Activated CD4-positive, alpha-beta T cell treated with anti-CD3 and anti-CD28 coated beads for 36 hours (primary cell): ENCODE data around the gene DPYD. TPM values are rescaled to one million over a fixed set of nuclear protein-coding genes. Genes with fewer than 3 reads are reported as not detected.

Source experiments
- ATAC-seq: fragments of 200-7000 bp; cut with Tn5 transposase; one replicate; pipeline ENCODE4 v1.10.0; 2021; ENCODE audit warnings: mild to moderate bottlenecking, moderate library complexity
- CTCF ChIA-PET: fragments of 350-600 bp; sonication (Branson Sonifier 250); formaldehyde crosslinking; loops from one replicate; lab custom pipeline; 2021; ENCODE audit warnings: antibody characterized with exemption; lab: Charles Lee
- POLR2A ChIA-PET: fragments of 350-600 bp; sonication (Branson Sonifier 250); formaldehyde crosslinking; loops from one replicate; lab custom pipeline; 2021; ENCODE audit warnings: antibody characterized with exemption, inconsistent platforms; lab: Charles Lee
- DNase-seq: peaks from one replicate; pipeline ENCODE4 v3.0.0-alpha.2; 2020
- H3K27ac Mint-ChIP-seq: one replicate; pipeline ENCODE4 v1.8.0; 2021; ENCODE audit warnings: mixed read lengths
- H3K27me3 Mint-ChIP-seq: one replicate; pipeline ENCODE4 v1.8.0; 2021; ENCODE audit warnings: mixed read lengths
- H3K36me3 Mint-ChIP-seq: one replicate; pipeline ENCODE4 v1.8.0; 2021; ENCODE audit warnings: low read depth, mixed read lengths
- H3K4me1 Mint-ChIP-seq: one replicate; pipeline ENCODE4 v1.8.0; 2021; ENCODE audit warnings: mixed read lengths
- H3K4me3 Mint-ChIP-seq: one replicate; pipeline ENCODE4 v1.8.0; 2021; ENCODE audit warnings: mild to moderate bottlenecking, moderate library complexity, mixed read lengths
- H3K9me3 Mint-ChIP-seq: one replicate; pipeline ENCODE4 v1.8.0; 2021; ENCODE audit warnings: low read depth, mixed read lengths
- intact Hi-C, 2 experiments: fragments of 100-400 bp; cut with DNase I in 1 of 2; cut with micrococcal nuclease in 1 of 2; formaldehyde crosslinking; loops; one replicate each; pipeline versions ENCODE4 v1.14.2 to v1.15.1; 2022 to 2024; cut with DNase I, micrococcal nuclease
- total RNA-seq, 2 experiments: library from RNA; stranded (reverse); gene quantifications; one replicate each; pipeline ENCODE4 v1.2.3, GENCODE V29; 2021

The DPYD gene
- total RNA-seq, 2 experiments from 2014 or later = 6.8 to 7.1 TPM

- ATAC-seq = no peak
- Mint-ChIP-seq H3K27ac (no peak overlapping the region), H3K27me3 (no peaks in the 10 kb centered on the region), H3K9me3 (no peaks in the 10 kb centered on the region), H3K4me3 (no peak overlapping the region), H3K36me3 (peaks cover 3% of the 10 kb centered on the region), H3K4me1 (peaks cover 28% of the 10 kb centered on the region)
- POLR2A ChIA-PET = no interaction called here
- intact Hi-C loops = no loop called here
- no peak for DNase-seq
- CTCF ChIA-PET = interaction anchor here (0.7 to 1.0 kb wide), 2 partner anchors 11 to 71 kb away, joined by 3 read pairs; no protein-coding TSS in a partner anchor
Observed at GRCh38 chr1:97905141-97905940, 15.5 kb downstream of the DPYD start.

DNA sequence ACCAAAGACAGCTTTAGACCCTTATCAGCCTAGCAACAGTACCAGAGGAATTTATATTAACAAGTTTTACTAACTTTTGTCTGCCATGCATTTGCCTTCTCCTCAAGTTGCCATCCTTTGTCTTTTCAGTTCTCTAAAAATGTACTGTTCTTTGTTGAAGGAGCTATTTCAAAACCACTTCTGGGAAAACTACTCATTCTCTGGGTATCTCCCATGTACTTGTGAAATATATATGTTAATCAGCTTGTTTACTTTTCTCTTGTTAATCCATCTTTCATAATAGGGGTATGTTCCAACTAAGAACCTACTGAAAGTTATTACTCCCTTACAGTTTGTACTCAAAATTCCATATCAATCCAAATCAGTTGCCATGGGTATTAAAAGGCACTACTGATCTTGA is 16.3 kb downstream of the DPYD start:
- no peak overlapping the region for H3K4me3 Mint-ChIP-seq
- peaks cover 28% of the 10 kb centered on the region for H3K4me1 Mint-ChIP-seq
- no peaks in the 10 kb centered on the region for H3K27me3 Mint-ChIP-seq
- ChIA-PET POLR2A (no interaction called here), CTCF (interaction anchor here (0.8 to 2.2 kb wide), 3 partner anchors 12 to 661 kb away, joined by 3 to 6 read pairs (median 3); no protein-coding TSS in a partner anchor)
- intact Hi-C loops = no loop called here
- peaks cover 4% of the 10 kb centered on the region for H3K36me3 Mint-ChIP-seq
- ATAC-seq (peak; percentile 23), DNase-seq (no peak)
- H3K27ac Mint-ChIP-seq = peak overlapping the region; percentile 44
- no peaks in the 10 kb centered on the region for H3K9me3 Mint-ChIP-seq

GRCh38 chr1:97903626-97904025 is 17.2 kb downstream of the DPYD start:
- no peak for DNase-seq
- no peaks in the 10 kb centered on the region for H3K27me3 Mint-ChIP-seq
- intact Hi-C loops = no loop called here
- CTCF ChIA-PET = interaction anchor here (0.7 to 2.2 kb wide), 2 partner anchors 11 to 235 kb away, joined by 3 to 6 read pairs; no protein-coding TSS in a partner anchor
- H3K4me1 Mint-ChIP-seq = peaks cover 28% of the 10 kb centered on the region
- H3K4me3 Mint-ChIP-seq = no peak overlapping the region
- POLR2A ChIA-PET = no interaction called here
- peaks cover 2% of the 10 kb centered on the region for H3K9me3 Mint-ChIP-seq
- peaks cover 13% of the 10 kb centered on the region for H3K36me3 Mint-ChIP-seq
- ATAC-seq = no peak
- H3K27ac Mint-ChIP-seq = no peak overlapping the region

DNA sequence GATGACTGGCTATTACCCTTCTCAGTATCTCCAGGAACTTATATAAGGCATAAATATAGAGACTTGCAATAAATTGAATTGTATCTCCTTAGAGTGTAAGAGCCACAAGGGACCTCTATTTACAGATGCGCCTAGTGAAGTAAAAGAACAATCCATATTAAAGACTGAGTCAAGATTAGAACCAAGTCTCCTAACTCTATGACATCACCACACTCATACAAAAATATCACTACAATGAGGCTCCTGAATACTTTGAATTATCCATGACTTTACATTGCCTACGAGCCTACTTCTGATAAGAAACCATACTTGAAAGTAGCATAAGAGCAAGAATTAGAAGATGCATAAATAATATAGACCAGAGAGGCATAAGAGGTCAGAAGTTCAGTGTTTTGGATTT is 18.8 kb downstream of the DPYD start:
- Mint-ChIP-seq H3K4me1 (peaks cover 35% of the 10 kb centered on the region), H3K27me3 (no peaks in the 10 kb centered on the region), H3K9me3 (peaks cover 7% of the 10 kb centered on the region), H3K36me3 (peaks cover 14% of the 10 kb centered on the region), H3K27ac (no peak overlapping the region), H3K4me3 (no peak overlapping the region)
- ChIA-PET POLR2A (interaction anchor here (0.6 kb wide), 1 partner anchor 136 kb away, joined by 3 read pairs; no protein-coding TSS in a partner anchor), CTCF (interaction anchor here (0.6 to 0.9 kb wide), 2 partner anchors 15 to 600 kb away, joined by 3 to 4 read pairs; no protein-coding TSS in a partner anchor)
- DNase-seq (no peak), ATAC-seq (no peak)
- intact Hi-C loops = no loop called here

DNA sequence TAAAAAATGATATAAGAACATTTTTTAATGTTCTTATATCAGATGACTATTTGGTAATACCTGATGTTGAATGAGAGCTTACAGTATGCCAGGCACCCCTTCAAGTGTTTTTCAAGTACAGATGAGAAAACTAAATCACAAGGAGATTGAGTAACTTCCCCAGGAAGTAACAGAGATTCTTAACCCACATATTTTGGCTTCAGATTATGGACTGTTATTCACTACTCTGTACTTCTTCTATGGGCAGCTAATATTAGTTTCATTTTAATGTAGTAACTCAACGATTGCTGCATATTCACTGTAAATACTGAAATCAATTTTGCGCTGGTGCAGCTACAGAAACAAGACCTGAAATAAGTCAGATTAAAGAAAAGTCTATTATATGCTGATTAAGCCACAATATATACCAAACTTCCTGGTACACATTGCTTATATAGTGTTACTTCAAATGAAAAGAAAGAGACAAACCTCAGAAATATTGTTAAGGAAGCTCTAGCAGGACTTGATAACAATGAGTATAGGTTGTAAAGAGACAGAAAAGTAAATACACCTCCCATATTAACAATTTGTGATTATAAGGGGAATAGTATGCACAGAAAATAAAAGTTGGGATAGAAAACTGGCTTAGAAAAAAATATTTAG is 19.7 kb downstream of the DPYD start:
- Mint-ChIP-seq H3K36me3 (peaks cover 14% of the 10 kb centered on the region), H3K9me3 (peaks cover 7% of the 10 kb centered on the region), H3K27me3 (no peaks in the 10 kb centered on the region), H3K4me3 (no peak overlapping the region), H3K4me1 (peaks cover 35% of the 10 kb centered on the region), H3K27ac (no peak overlapping the region)
- DNase-seq = no peak
- ChIA-PET CTCF (interaction anchor here (0.9 kb wide), 1 partner anchor 16 kb away, joined by 3 read pairs; no protein-coding TSS in a partner anchor), POLR2A (no interaction called here)
- no peak for ATAC-seq
- intact Hi-C loops = no loop called here

- Mint-ChIP-seq H3K9me3 (peaks cover 7% of the 10 kb centered on the region), H3K27me3 (no peaks in the 10 kb centered on the region), H3K4me1 (peaks cover 32% of the 10 kb centered on the region), H3K36me3 (peaks cover 16% of the 10 kb centered on the region), H3K4me3 (no peak overlapping the region), H3K27ac (no peak overlapping the region)
- no peak for ATAC-seq
- ChIA-PET CTCF (interaction anchor here (0.6 to 1.4 kb wide), 2 partner anchors 9 to 685 kb away, joined by 3 read pairs; no protein-coding TSS in a partner anchor), POLR2A (no interaction called here)
- DNase-seq = no peak
- intact Hi-C loops = no loop called here
Observed at GRCh38 chr1:97898948-97899347, 21.9 kb downstream of the DPYD start.

DNA sequence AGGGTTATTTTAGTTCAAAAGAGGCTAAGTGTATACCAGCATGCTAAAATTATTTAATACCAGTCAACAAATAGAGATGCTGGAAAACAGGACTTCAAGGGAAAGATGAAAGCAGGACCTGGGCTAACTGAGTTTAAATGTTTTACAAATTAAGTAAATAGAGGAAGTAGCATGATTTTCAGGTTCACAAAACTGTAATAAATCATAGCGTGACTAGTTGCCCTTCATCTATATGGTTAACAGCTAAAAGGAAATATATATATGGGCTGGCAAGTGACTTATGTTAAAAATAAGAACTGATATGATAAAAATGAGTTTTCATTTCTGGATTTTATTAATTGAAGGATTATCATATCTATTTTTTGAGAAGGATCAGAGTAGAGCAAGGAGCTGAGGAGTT is 25.6 kb downstream of the DPYD start:
- H3K4me3 Mint-ChIP-seq = no peak overlapping the region
- peaks cover 11% of the 10 kb centered on the region for H3K9me3 Mint-ChIP-seq
- CTCF ChIA-PET = interaction anchor here (0.9 to 1.1 kb wide), 4 partner anchors 8 to 22 kb away, joined by 3 read pairs; no protein-coding TSS in a partner anchor

GRCh38 chr1:97893844-97894243 is 27.0 kb downstream of the DPYD start:
- DNase-seq (no peak), ATAC-seq (no peak)
- Mint-ChIP-seq H3K27ac (no peak overlapping the region), H3K4me3 (no peak overlapping the region), H3K9me3 (peaks cover 12% of the 10 kb centered on the region), H3K27me3 (no peaks in the 10 kb centered on the region), H3K36me3 (peaks cover 10% of the 10 kb centered on the region), H3K4me1 (peaks cover 15% of the 10 kb centered on the region)
- CTCF ChIA-PET = interaction anchor here (1.1 kb wide), 1 partner anchor 13 kb away, joined by 4 read pairs; no protein-coding TSS in a partner anchor
- intact Hi-C loops = no loop called here
- POLR2A ChIA-PET = no interaction called here

More for the DNA sequence above, 25.6 kb downstream of the DPYD start:
- Mint-ChIP-seq H3K4me1 (peaks cover 15% of the 10 kb centered on the region), H3K36me3 (peaks cover 16% of the 10 kb centered on the region), H3K27me3 (no peaks in the 10 kb centered on the region), H3K27ac (no peak overlapping the region)
- intact Hi-C loops = no loop called here
- POLR2A ChIA-PET = no interaction called here
- DNase-seq (no peak), ATAC-seq (no peak)

GRCh38 chr1:97886199-97886598 is 34.6 kb downstream of the DPYD start:
- no peak overlapping the region for H3K27ac Mint-ChIP-seq

GRCh38 chr1:97883823-97884222 is 37.0 kb downstream of the DPYD start:
- peaks cover 14% of the 10 kb centered on the region for H3K4me1 Mint-ChIP-seq
- H3K36me3 Mint-ChIP-seq = peaks cover 14% of the 10 kb centered on the region
- peaks cover 9% of the 10 kb centered on the region for H3K9me3 Mint-ChIP-seq
- H3K27ac Mint-ChIP-seq = no peak overlapping the region
- intact Hi-C loops = no loop called here
- CTCF ChIA-PET = interaction anchor here (1.2 kb wide), 1 partner anchor 9 kb away, joined by 3 read pairs; no protein-coding TSS in a partner anchor
- no peaks in the 10 kb centered on the region for H3K27me3 Mint-ChIP-seq
- ATAC-seq (no peak), DNase-seq (no peak)
- H3K4me3 Mint-ChIP-seq = no peak overlapping the region
- POLR2A ChIA-PET = no interaction called here

More at GRCh38 chr1:97886199-97886598, 34.6 kb downstream of the DPYD start:
- intact Hi-C loops = no loop called here
- no peak overlapping the region for H3K4me3 Mint-ChIP-seq
- ATAC-seq = no peak
- H3K36me3 Mint-ChIP-seq = peaks cover 10% of the 10 kb centered on the region
- ChIA-PET POLR2A (no interaction called here), CTCF (interaction anchor here (0.6 kb wide), 1 partner anchor 687 kb away, joined by 3 read pairs; no protein-coding TSS in a partner anchor)
- H3K27me3 Mint-ChIP-seq = no peaks in the 10 kb centered on the region
- no peak for DNase-seq
- H3K9me3 Mint-ChIP-seq = peaks cover 13% of the 10 kb centered on the region
- peaks cover 14% of the 10 kb centered on the region for H3K4me1 Mint-ChIP-seq

DNA sequence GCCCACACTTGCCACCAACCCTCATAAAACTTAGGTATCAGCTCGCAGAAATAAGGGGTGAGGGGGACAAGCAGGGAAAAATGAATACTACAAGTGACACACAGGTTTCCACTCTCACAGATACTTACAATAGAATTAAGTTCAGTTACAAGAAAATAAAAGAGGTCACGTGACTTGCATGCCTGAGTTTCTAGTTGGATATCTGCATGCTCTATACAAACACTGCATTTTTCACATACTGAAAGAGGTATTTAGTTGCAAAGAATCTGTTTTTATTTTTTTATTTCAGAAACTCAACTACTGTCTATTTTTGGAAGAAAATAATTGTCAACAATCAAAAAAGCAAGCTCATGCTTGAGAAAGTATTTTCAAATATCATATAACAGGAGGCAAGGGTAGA is 43.5 kb downstream of the DPYD start:
- no peak overlapping the region for H3K4me3 Mint-ChIP-seq
- POLR2A ChIA-PET = no interaction called here
- DNase-seq = no peak
- CTCF ChIA-PET = interaction anchor here (1.1 to 2.2 kb wide), 3 partner anchors 9 to 23 kb away, joined by 3 to 8 read pairs (median 3); no protein-coding TSS in a partner anchor
- H3K27ac Mint-ChIP-seq = no peak overlapping the region
- no peaks in the 10 kb centered on the region for H3K27me3 Mint-ChIP-seq
- H3K4me1 Mint-ChIP-seq = peaks cover 13% of the 10 kb centered on the region
- no peak for ATAC-seq
- intact Hi-C loops = no loop called here
- no peaks in the 10 kb centered on the region for H3K9me3 Mint-ChIP-seq
- peaks cover 25% of the 10 kb centered on the region for H3K36me3 Mint-ChIP-seq
